C4-2B (cell line): ENCODE data around the gene SECTM1.
"Not testable (repeated sequence)": the region's sequence is repeated elsewhere in the genome, so short reads cannot be mapped to it uniquely, and the experiment has no call there.

ENCODE experiments used
- H3K27ac ChIP-seq: fragments of 450-650 bp; 2 replicates; pipeline ENCODE4 v1.5.1; 2017
- ZFX ChIP-seq: fragments of 450-650 bp; IDR thresholded peaks from 2 replicates; pipeline ENCODE4 v1.6.1; 2017
- TF ChIP-seq, protein P1 (sequence below): fragments of 450-650 bp; conservative IDR thresholded peaks from 2 replicates; pipeline ENCODE4 v1.5.1; 2017; ENCODE audit warnings: mild to moderate bottlenecking

The SECTM1 gene

DNA sequence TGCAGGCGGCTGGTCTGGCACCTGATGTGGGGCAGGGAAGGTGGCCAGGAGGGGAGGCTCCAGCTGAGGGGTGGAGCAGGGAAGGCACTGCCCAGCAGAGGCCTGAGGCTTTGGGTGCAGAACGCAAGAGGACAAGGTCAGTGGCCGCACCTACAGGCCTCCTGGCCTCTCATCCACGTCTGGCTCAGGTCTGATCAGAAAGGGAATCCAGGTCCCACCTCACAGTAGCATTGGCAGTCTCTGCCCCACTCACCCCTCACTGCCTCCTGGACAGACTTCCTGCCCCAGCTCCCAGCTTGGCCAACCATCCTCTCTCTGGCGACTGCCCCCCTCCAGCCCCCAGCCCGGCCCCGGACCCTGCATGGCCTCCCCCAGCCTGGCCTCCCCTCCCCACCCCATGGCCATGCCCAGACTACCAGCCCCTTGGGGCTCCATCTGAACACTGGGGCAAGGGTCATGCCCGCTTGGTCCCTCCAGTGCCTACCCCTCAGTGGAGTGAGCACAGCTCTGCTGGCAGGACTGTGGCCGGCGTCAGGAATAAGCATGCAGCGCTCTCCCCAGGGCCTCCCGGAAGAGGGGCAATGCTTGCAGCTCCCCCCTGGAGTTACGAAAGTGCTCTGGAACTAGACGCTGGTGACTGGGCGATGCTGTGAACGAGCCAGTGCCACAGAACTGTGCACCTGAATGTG is 42.6 kb upstream of the SECTM1 start:
- no peak overlapping the region for H3K27ac ChIP-seq
- no peak for TF ChIP-seq ZFX
- TF ChIP-seq, protein P1, sequence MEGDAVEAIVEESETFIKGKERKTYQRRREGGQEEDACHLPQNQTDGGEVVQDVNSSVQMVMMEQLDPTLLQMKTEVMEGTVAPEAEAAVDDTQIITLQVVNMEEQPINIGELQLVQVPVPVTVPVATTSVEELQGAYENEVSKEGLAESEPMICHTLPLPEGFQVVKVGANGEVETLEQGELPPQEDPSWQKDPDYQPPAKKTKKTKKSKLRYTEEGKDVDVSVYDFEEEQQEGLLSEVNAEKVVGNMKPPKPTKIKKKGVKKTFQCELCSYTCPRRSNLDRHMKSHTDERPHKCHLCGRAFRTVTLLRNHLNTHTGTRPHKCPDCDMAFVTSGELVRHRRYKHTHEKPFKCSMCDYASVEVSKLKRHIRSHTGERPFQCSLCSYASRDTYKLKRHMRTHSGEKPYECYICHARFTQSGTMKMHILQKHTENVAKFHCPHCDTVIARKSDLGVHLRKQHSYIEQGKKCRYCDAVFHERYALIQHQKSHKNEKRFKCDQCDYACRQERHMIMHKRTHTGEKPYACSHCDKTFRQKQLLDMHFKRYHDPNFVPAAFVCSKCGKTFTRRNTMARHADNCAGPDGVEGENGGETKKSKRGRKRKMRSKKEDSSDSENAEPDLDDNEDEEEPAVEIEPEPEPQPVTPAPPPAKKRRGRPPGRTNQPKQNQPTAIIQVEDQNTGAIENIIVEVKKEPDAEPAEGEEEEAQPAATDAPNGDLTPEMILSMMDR, result no peak

DNA sequence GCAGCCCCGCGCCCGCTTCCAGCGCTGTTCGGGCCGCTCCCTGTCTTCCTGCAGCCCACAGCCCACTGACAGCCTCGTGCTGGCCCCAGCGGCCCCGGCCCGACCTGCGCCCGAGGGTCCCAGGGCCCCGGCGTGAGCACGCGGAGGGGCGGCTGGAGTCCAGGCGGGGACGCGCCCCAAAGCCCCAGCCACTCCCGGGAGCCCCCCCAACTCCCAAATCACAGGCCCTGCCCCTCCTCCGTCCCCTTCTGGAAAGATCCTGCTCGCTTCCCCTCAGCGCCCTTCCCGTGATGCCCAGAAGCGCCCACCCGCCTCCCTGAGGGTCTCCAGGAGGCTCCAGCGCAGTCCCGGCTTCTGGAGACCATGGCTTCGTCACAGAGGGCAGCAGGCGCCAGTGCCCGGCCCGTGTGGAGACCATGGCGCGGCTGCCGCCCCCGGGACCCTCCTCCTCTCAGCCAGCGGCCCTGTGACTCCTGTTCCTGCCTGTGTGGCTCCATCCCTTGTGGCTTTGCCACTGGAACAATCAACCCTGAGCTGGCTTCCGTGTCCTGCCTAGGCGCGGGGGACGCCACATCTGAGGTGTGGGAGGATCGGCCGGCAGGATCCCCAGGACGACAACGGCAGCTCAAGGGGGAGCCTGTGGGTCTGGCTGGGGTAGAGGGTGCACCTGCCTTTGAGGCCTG is 41.9 kb upstream of the SECTM1 start:
- no peak overlapping the region for H3K27ac ChIP-seq
- TF ChIP-seq, protein P1, result no peak
- TF ChIP-seq ZFX, result no peak

DNA sequence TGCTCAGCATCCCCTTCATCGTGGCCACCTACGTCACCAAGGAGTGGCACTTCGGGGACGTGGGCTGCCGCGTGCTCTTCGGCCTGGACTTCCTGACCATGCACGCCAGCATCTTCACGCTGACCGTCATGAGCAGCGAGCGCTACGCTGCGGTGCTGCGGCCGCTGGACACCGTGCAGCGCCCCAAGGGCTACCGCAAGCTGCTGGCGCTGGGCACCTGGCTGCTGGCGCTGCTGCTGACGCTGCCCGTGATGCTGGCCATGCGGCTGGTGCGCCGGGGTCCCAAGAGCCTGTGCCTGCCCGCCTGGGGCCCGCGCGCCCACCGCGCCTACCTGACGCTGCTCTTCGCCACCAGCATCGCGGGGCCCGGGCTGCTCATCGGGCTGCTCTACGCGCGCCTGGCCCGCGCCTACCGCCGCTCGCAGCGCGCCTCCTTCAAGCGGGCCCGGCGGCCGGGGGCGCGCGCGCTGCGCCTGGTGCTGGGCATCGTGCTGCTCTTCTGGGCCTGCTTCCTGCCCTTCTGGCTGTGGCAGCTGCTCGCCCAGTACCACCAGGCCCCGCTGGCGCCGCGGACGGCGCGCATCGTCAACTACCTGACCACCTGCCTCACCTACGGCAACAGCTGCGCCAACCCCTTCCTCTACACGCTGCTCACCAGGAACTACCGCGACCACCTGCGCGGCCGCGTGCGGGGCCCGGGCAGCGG is 41.2 kb upstream of the SECTM1 start:
- TF ChIP-seq ZFX, result no peak
- TF ChIP-seq, protein P1, result no peak

DNA sequence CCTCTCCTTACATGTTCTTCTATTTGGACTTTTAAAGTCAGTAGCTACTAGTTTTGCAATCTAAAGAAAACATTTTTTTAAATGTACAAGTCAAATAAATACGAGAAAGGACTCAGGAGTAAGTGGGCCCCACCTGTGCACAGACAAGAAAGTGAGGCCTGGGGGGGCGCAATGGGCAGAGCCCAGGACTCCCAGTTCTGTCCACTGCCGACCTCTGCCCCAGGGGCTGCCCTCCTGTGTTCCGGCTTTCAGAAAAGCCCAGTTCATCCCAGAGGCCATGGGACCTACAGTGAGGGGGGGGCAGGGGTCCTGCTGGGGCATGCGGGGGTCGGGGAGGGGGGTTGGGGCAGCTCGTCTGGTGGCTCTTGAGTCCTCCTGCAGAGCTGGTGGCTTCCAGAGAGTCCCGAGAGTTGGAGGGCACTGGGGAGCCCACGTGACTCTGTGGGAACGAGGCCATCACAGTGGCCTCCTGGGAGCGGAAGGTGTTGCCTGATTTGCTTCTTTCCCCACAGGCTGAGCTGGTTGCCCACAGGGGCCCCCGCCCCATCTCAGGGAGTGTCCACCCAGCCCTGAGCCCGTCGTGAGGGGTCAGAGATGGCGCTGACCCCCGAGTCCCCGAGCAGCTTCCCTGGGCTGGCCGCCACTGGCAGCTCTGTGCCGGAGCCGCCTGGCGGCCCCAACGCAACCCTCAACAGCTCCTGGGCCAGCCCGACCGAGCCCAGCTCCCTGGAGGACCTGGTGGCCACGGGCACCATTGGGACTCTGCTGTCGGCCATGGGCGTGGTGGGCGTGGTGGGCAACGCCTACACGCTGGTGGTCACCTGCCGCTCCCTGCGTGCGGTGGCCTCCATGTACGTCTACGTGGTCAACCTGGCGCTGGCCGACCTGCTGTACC is 40.4 kb upstream of the SECTM1 start:
- TF ChIP-seq, protein P1, result no peak
- no peak for TF ChIP-seq ZFX
- H3K27ac ChIP-seq, result no peak overlapping the region

More for the DNA sequence above, 41.2 kb upstream of the SECTM1 start:
- no peak overlapping the region for H3K27ac ChIP-seq

DNA sequence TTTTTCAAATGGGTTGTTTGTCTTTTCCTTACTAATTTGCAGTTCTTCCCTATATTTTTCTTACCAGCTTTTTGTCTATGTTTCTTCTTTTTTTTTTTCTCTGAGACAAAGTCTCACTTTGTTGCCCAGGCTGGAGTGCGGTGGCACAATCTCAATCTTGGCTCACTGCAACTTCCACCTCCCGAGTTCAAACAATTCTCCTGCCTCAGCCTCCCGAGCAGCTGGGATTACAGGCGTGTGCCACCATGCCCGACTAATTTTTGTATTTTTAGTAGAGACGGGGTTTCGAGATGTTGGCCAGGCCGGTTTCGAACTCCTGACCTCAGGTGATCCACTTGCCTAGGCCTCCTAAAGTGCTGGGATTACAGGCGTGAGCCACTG is 39.5 kb upstream of the SECTM1 start:
- H3K27ac ChIP-seq, result not testable (repeated sequence)

DNA sequence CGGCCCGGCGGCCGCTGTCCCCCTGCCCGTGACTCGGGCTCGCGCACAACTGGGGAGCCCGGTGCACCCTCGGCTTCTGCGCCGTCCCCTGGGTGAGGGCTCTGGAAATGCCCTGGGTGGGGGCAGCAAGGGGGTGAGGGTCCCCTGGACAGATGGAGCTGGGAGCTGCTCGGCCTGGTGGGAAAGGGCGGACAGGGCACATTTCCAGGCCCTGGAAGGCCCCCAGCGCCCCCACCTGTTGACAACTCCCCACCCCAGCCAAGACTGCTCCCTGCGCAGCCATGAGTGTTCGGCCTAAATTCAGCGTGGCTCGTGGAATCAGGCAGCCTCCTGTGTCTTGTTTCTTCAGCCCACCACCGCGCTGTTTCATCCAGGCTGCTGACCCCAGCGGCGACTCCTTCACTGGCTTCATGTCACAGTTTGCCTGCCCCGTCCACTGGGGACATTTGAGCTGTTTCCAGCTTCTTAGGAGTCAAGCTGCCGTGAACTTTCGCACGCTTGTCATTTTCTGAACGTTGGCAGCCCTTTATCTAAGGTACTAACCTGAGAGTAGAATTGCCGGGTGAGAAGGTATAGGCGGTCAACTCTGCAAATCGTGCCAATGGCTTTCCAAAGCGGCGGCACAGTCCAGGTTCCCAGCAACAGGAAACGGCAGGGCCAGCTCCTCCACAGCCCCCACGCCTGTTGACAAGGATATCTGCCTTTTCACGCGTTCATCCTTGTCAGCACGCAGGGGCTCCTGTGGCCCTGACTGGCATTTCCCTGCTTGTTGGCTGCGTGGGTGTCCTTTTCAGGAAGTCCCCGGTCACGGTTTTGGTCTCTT is 38.9 kb upstream of the SECTM1 start:
- no peak overlapping the region for H3K27ac ChIP-seq
- no peak for TF ChIP-seq ZFX
- TF ChIP-seq, protein P1, result no peak
